ENCODE results near the gene MLIP. TPM values are rescaled to one million over a fixed set of nuclear protein-coding genes. Genes with fewer than 3 reads are reported as not detected.

MLIP gene
- 10 to 100 TPM in 2 of 4 donors, 1 to 10 TPM in 2; 4.0 to 20.6 (median 10.1) TPM for total RNA-seq

DNA sequence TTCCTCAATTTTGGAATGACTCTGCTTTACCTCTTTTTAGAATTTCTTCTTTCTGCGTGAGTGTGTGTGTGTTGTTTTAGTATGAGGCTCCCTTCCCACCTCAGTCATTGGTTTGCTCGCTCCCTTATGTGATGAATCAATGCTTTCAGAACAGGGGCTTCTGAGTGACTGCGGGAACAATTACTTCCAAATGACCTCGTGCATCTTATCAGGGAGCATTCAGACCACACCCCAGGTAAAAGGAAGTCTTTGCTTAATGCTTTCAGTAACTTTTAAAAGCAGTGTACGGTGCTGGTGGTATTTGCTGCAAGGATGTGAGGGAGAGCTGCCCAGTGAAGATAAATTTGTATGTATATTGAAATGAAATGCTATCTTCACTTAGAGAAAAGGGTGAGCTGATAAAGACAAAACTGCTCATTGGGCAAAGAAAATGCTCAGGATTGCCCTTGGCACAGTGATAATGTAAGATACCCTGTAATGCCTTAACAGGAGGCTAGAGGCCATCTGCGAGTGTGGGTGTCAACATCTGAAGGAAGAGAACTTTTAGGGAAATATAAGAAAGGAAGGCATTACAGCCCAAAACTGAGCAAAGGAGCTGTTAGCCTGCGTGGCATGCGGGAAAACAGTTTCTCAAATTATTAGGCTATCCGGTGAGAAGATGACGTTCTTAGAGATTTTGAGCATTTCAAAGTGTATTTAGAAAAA is at the start of gene MLIP:
TSS of gene MLIP (plus strand) at position 103 of the 705 bp plus-strand sequence. CDS start at position 140, 37 bp downstream.
- WGBS, 2 donors: 79 to 84% methylated on average over 10 of the region's 10 CpGs
- TF ChIP-seq, protein P1, sequence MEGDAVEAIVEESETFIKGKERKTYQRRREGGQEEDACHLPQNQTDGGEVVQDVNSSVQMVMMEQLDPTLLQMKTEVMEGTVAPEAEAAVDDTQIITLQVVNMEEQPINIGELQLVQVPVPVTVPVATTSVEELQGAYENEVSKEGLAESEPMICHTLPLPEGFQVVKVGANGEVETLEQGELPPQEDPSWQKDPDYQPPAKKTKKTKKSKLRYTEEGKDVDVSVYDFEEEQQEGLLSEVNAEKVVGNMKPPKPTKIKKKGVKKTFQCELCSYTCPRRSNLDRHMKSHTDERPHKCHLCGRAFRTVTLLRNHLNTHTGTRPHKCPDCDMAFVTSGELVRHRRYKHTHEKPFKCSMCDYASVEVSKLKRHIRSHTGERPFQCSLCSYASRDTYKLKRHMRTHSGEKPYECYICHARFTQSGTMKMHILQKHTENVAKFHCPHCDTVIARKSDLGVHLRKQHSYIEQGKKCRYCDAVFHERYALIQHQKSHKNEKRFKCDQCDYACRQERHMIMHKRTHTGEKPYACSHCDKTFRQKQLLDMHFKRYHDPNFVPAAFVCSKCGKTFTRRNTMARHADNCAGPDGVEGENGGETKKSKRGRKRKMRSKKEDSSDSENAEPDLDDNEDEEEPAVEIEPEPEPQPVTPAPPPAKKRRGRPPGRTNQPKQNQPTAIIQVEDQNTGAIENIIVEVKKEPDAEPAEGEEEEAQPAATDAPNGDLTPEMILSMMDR (IDR thresholded peaks at IDR 0.05): no peak
- no peak for TF ChIP-seq POLR2A (IDR thresholded peaks at IDR 0.05)

DNA sequence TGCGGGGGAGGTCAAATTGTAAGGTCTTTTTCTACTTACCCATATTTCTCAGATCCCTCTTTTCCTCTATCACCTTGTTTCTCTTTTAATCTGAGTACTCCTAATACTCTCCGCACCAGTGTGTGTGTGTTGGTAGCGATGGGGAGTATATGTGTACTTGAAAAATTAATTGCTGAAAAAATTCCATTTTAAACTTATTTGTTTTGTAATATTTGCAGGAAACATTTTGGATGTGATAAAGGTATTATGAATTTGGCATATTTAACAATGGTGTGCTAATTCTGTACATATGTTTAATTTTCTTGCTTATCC is 48.1 kb upstream of the MLIP start:
- DNase-seq (ENCODE audit: low spot score in 2 of 2): no peak
- 94 to 98% methylated on average over 3 of the region's 3 CpGs for WGBS, 2 donors
- intact Hi-C loops (cut with DNase I; ENCODE audit: low total_unique reads): no loop called here
- H3K4me3 ChIP-seq (ENCODE audit: low read depth, poor library complexity, severe bottlenecking): no peak overlapping the region
- TF ChIP-seq, protein P1 (IDR thresholded peaks at IDR 0.05): no peak
- no peak for TF ChIP-seq POLR2A (IDR thresholded peaks at IDR 0.05)

More for the DNA sequence above, at the start of gene MLIP:
- H3K4me3 ChIP-seq (ENCODE audit: low read depth, poor library complexity, severe bottlenecking): no peak within 1 kb of the TSS
- no peak for DNase-seq (ENCODE audit: low spot score in 2 of 2)
- intact Hi-C loops (cut with DNase I; ENCODE audit: low total_unique reads): no loop called here

DNA sequence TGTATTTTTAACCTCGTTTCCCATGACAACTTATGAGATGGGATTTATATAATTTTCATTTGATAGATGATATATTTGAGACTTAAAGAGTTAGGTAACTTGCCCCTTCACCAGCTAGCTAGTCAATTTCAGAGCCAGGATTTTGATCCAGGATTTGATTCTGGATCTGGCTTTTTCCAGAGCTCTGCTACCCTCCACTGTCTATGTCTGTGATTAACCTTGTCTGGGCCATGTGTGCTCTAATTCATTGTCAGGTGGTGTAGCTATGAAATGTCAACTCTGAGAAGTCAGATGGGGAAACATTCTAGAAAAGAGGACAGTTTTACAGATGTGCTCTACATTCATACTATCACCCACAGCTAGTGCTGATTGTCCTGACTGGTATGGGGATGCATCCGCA is 42.5 kb upstream of the MLIP start:
- DNase-seq (ENCODE audit: low spot score in 2 of 2): no peak
- 97% methylated on average over 2 of the region's 2 CpGs; no CpG with 5 or more reads in 1 of the 2 donors for WGBS, 2 donors
- H3K4me3 ChIP-seq (ENCODE audit: low read depth, poor library complexity, severe bottlenecking): no peak overlapping the region
- TF ChIP-seq, protein P1 (IDR thresholded peaks at IDR 0.05): no peak
- no peak for TF ChIP-seq POLR2A (IDR thresholded peaks at IDR 0.05)
- intact Hi-C loops (cut with DNase I; ENCODE audit: low total_unique reads): no loop called here

GRCh38 chr6:54070025-54070424 is 41.2 kb upstream of the MLIP start:
- TF ChIP-seq, protein P1 (IDR thresholded peaks at IDR 0.05): no peak
- TF ChIP-seq POLR2A (IDR thresholded peaks at IDR 0.05): no peak
- WGBS, 2 donors: 32 to 67% methylated on average over 3 of the region's 3 CpGs
- DNase-seq (ENCODE audit: low spot score in 2 of 2): no peak
- no peak overlapping the region for H3K4me3 ChIP-seq (ENCODE audit: low read depth, poor library complexity, severe bottlenecking)
- intact Hi-C loops (cut with DNase I; ENCODE audit: low total_unique reads): no loop called here

DNA sequence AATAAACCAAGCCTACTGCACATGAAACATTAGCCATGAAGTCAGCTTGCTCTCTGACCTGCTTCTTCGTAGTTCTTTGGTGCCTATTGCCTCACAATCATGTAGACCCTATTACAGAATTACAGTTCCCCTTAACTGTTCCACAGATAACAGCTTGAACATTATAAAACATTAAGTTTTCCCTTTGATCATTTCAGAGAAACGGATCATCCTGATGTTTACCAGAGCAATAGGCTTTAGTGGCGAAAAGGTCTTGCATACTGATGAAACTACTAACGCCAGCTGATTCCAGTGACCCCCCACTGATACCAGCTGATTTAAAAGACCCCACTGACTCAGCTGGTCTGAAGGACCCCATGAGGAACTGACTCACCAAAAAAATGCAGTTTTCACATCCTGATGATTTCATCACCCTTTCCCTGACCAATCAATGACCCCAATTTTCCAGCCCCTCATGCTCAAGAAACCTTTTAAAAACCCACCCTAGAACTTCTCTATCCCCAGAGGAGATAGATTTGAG is 39.4 kb upstream of the MLIP start:
- H3K4me3 ChIP-seq (ENCODE audit: low read depth, poor library complexity, severe bottlenecking): no peak overlapping the region
- TF ChIP-seq POLR2A (IDR thresholded peaks at IDR 0.05): no peak
- TF ChIP-seq, protein P1 (IDR thresholded peaks at IDR 0.05): no peak
- WGBS, 2 donors: 90 to 94% methylated on average over 4 of the region's 4 CpGs
- intact Hi-C loops (cut with DNase I; ENCODE audit: low total_unique reads): no loop called here
- no peak for DNase-seq (ENCODE audit: low spot score in 2 of 2)

Data from lower leg skin (tissue), 4 donors.